Measurements from ENCODE around the gene SULT1C4. TPM values are rescaled to one million over a fixed set of nuclear protein-coding genes. Genes with fewer than 3 reads are reported as not detected.

The SULT1C4 gene
- 0.15 and 0.50 TPM in 2 replicates for total RNA-seq

GRCh38 chr2:108377815-108378630 is at the start of gene SULT1C4:
TSS of gene SULT1C4 (plus strand) at chr2:108377954. CDS start at chr2:108378338, 384 bp downstream.

Other genes with a start within 250 kb of the SULT1C4 start
- gene SULT1C3, start 138.0 kb upstream of the SULT1C4 start, total RNA-seq = not detected in 2 replicates
- gene SULT1C2, start 89.1 kb upstream of the SULT1C4 start, total RNA-seq = under 0.01 TPM in 1 of 2 replicates, not detected in the other
- 4.0 and 5.4 TPM in 2 replicates for gene GCC2, start 71.3 kb downstream of the SULT1C4 start, total RNA-seq
- gene LIMS1, start 156.5 kb downstream of the SULT1C4 start, total RNA-seq = 39.7 and 52.0 TPM in 2 replicates

Measured in bronchus fibroblast of lung (primary cell).